GM11168 (cell line): ENCODE data around the gene SPAG8.

Experiments used
- in situ Hi-C: fragments of 300-500 bp; cut with MboI; formaldehyde crosslinking; loops from one replicate; pipeline ENCODE4 v1.12.0; 2022; ENCODE audit warnings: low sequenced_read_pairs; ENCODE audit not compliant: unreplicated experiment

The SPAG8 gene

GRCh38 chr9:35781066-35781465 lies 31.0 kb downstream of the SPAG8 start:
- in situ Hi-C loops = no loop called here

- in situ Hi-C loops = no loop called here
These were observed 33.6 kb downstream of the SPAG8 start for GRCh38 chr9:35778496-35778895.

GRCh38 chr9:35776018-35776417 lies 36.0 kb downstream of the SPAG8 start:
- in situ Hi-C loops = no loop called here

GRCh38 chr9:35774907-35775635 lies 37.0 kb downstream of the SPAG8 start:
- in situ Hi-C loops = no loop called here

- in situ Hi-C loops = no loop called here
These were observed 40.1 kb downstream of the SPAG8 start for GRCh38 chr9:35771943-35772342.

GRCh38 chr9:35771534-35771933 lies 40.5 kb downstream of the SPAG8 start:
- in situ Hi-C loops = no loop called here

- in situ Hi-C loops = no loop called here
These were observed 41.0 kb downstream of the SPAG8 start for GRCh38 chr9:35771075-35771433.

GRCh38 chr9:35769763-35770162 lies 42.3 kb downstream of the SPAG8 start:
- in situ Hi-C loops = no loop called here

- in situ Hi-C loops = no loop called here
These were observed 44.6 kb downstream of the SPAG8 start for GRCh38 chr9:35767458-35767857.

- in situ Hi-C loops = no loop called here
These were observed 45.1 kb downstream of the SPAG8 start for GRCh38 chr9:35766997-35767396.

- in situ Hi-C loops = no loop called here
These were observed 48.3 kb downstream of the SPAG8 start for GRCh38 chr9:35763803-35764202.

- in situ Hi-C loops = no loop called here
These were observed 48.9 kb downstream of the SPAG8 start for GRCh38 chr9:35763181-35763580.

GRCh38 chr9:35760651-35761050 lies 51.4 kb downstream of the SPAG8 start:
- in situ Hi-C loops = no loop called here

GRCh38 chr9:35759795-35760194 lies 52.3 kb downstream of the SPAG8 start:
- in situ Hi-C loops = no loop called here
